HepG2 (cell line): Measurements from ENCODE around the gene RNPEPL1. TPM values are rescaled to one million over a fixed set of nuclear protein-coding genes. Genes with fewer than 3 reads are reported as not detected.
A peak's percentile ranks its signal among the peaks of the same experiment; 100 is the strongest.

Source experiments
- ARNT2 ChIP-seq: sonication (generic); formaldehyde crosslinking; IDR thresholded peaks from 2 replicates; pipeline ENCODE4 v1.8.0; 2022; ENCODE audit warnings: mild to moderate bottlenecking, low read depth, missing genetic modification reagents, moderate library complexity
- ATAD3A ChIP-seq: sonication (generic); formaldehyde crosslinking; IDR thresholded peaks from 2 replicates; pipeline ENCODE4 v1.4.0; 2020; ENCODE audit warnings: missing genetic modification reagents
- BCL6 ChIP-seq: IDR thresholded peaks from 2 replicates; pipeline ENCODE4 v1.6.1; 2016; ENCODE audit warnings: missing genetic modification reagents, missing compliant biosample characterization
- CEBPZ ChIP-seq: IDR thresholded peaks from 2 replicates; pipeline ENCODE4 v1.6.1; 2012; ENCODE audit warnings: low read length, improper control_type of control experiment
- FOXK1 ChIP-seq: sonication (generic); formaldehyde crosslinking; IDR thresholded peaks from 2 replicates; pipeline ENCODE4 v1.4.0; 2020; ENCODE audit warnings: low read depth, missing genetic modification reagents, borderline replicate concordance
- FOXM1 ChIP-seq: sonication (generic); formaldehyde crosslinking; IDR thresholded peaks from 2 replicates; pipeline ENCODE4 v1.5.0; 2020; ENCODE audit warnings: missing genetic modification reagents
- FOXP1 ChIP-seq, 2 experiments: fragments of 450-650 bp in 1 of 2; IDR thresholded peaks; 2 replicates each; pipeline ENCODE4 v1.6.1; 2017 to 2018; ENCODE audit warnings: antibody characterized with exemption in 1 of 2
- HNF1B ChIP-seq: sonication (generic); formaldehyde crosslinking; IDR thresholded peaks from 2 replicates; pipeline ENCODE4 v1.5.1; 2020; ENCODE audit warnings: mild to moderate bottlenecking, moderate library complexity, missing genetic modification reagents
- HNF4G ChIP-seq, 2 experiments: sonication (generic) in 1 of 2; formaldehyde crosslinking in 1 of 2; IDR thresholded peaks; 2 replicates each; pipeline versions ENCODE4 v1.4.0 to v1.6.1; 2011 to 2020; ENCODE audit warnings: borderline replicate concordance in 2 of 2, low read depth in 2 of 2, mild to moderate bottlenecking in 2 of 2, low read length in 1 of 2, missing genetic modification reagents in 1 of 2, moderate library complexity in 1 of 2
- IKZF1 ChIP-seq: fragments of 450-650 bp; IDR thresholded peaks from 2 replicates; pipeline ENCODE4 v1.7.1; 2016
- MXD1 ChIP-seq: sonication (generic); formaldehyde crosslinking; IDR thresholded peaks from 2 replicates; pipeline ENCODE4 v1.4.0; 2020; ENCODE audit warnings: mild to moderate bottlenecking, missing genetic modification reagents
- NBN ChIP-seq: fragments of 450-650 bp; conservative IDR thresholded peaks from 2 replicates; pipeline ENCODE4 v1.6.1; 2017
- ZGPAT ChIP-seq: IDR thresholded peaks from 2 replicates; pipeline ENCODE4 v1.6.1; 2016; ENCODE audit warnings: mild to moderate bottlenecking
- ZHX1 ChIP-seq: sonication (generic); formaldehyde crosslinking; IDR thresholded peaks from 2 replicates; pipeline ENCODE4 v1.8.1; 2022; ENCODE audit warnings: low read depth, mild to moderate bottlenecking, missing genetic modification reagents
- ZNF557 ChIP-seq: sonication (generic); formaldehyde crosslinking; IDR thresholded peaks from 2 replicates; pipeline ENCODE4 v1.4.0; 2020; ENCODE audit warnings: missing genetic modification reagents
- ZNF713 ChIP-seq: sonication (generic); formaldehyde crosslinking; IDR thresholded peaks from 2 replicates; pipeline ENCODE4 v1.4.0; 2020; ENCODE audit warnings: mild to moderate bottlenecking, missing genetic modification reagents
- ZNF746 ChIP-seq: sonication (generic); formaldehyde crosslinking; IDR thresholded peaks from 2 replicates; pipeline ENCODE4 v1.8.0; 2022; ENCODE audit warnings: mild to moderate bottlenecking, missing genetic modification reagents
- ZNF772 ChIP-seq: sonication (generic); formaldehyde crosslinking; IDR thresholded peaks from 2 replicates; pipeline ENCODE4 v1.5.0; 2020; ENCODE audit warnings: mild to moderate bottlenecking, missing genetic modification reagents
- ZSCAN31 ChIP-seq: sonication (generic); formaldehyde crosslinking; IDR thresholded peaks from 2 replicates; pipeline ENCODE4 v1.5.0; 2020; ENCODE audit warnings: low read depth, mild to moderate bottlenecking, missing genetic modification reagents
- polyA plus RNA-seq, 8 experiments: library from polyadenylated mRNA; depleted of rRNA in 3 of 8; stranded (reverse) in 7 of 8; unstranded in 1 of 8; fragments of >200 nt; fragmentation: Illumina TruSeq in 4 of 8; extraction: Trizol in 4 of 8; gene quantifications; 2 replicates each; pipeline versions ENCODE4 v1.2.1 to v1.2.3, GENCODE V29; 2011 to 2016; ENCODE audit warnings: low read depth in 4 of 8, missing spikeins in 1 of 8, mixed read lengths in 1 of 8; ENCODE audit not compliant: insufficient read depth in 1 of 8
- total RNA-seq, 5 experiments: library from RNA; depleted of rRNA; stranded (reverse); fragments of >200 nt; fragmentation: Illumina TruSeq; extraction: Trizol; gene quantifications; 2 replicates each; pipeline ENCODE4 v1.2.3, GENCODE V29; 2016; ENCODE audit warnings: low read depth in 1 of 5

Gene RNPEPL1
- total and polyA plus RNA-seq, 2 of the 13 experiments (the other 11 are each of a cell fraction or from before 2014, with no cell fraction given) = 13.0 to 18.0 TPM

GRCh38 chr2:240560084-240560479 is 8.2 kb upstream of the RNPEPL1 start, which contains the start of gene DUSP28 (continued):
- TF ChIP-seq ZSCAN31 (CRISPR knock-in tag) = peak; percentile 25; the same call in 1 of the 2 replicates
- 0 out of 2 replicates have a peak, but pooled peaks have one; percentile 26 for TF ChIP-seq ZNF746 (CRISPR knock-in tag)
- no peak for TF ChIP-seq ARNT2 (CRISPR knock-in tag)
- no peak for TF ChIP-seq ZNF713 (CRISPR knock-in tag)
- no peak for TF ChIP-seq FOXP1 (IDR thresholded peaks at IDR 0.05)
- no peak for TF ChIP-seq FOXP1 (CRISPR knock-in tag; IDR thresholded peaks at IDR 0.05)
- TF ChIP-seq HNF1B (CRISPR knock-in tag) = peak; percentile 80
- no peak for TF ChIP-seq IKZF1
- peak; percentile 96 for TF ChIP-seq MXD1 (CRISPR knock-in tag)
- TF ChIP-seq ATAD3A = no peak
- peak; percentile 91 for TF ChIP-seq ZHX1 (CRISPR knock-in tag)
- no peak for TF ChIP-seq NBN
- TF ChIP-seq FOXK1 (CRISPR knock-in tag) = peak; percentile 66; the same call in 1 of the 2 replicates
- TF ChIP-seq BCL6 (CRISPR knock-in tag) = peak; percentile 16; the same call in 1 of the 2 replicates
- peak; percentile 94 for TF ChIP-seq ZNF772 (CRISPR knock-in tag)
- TF ChIP-seq ZNF557 (CRISPR knock-in tag) = 0 out of 2 replicates have a peak, but pooled peaks have one; percentile 56
- peak; percentile 30; the same call in 1 of the 2 replicates for TF ChIP-seq FOXM1 (CRISPR knock-in tag)
- TF ChIP-seq CEBPZ = no peak
- no peak for TF ChIP-seq HNF4G (IDR thresholded peaks at IDR 0.05; ENCODE audit: borderline replicate concordance, low read depth, low read length)
- no peak for TF ChIP-seq HNF4G (CRISPR knock-in tag; IDR thresholded peaks at IDR 0.05; ENCODE audit: borderline replicate concordance, low read depth)
- peak; percentile 65; the same call in 1 of the 2 replicates for TF ChIP-seq ZGPAT
